Measurements from ENCODE around the gene SKA1.
"Not testable (repeated sequence)": the region's sequence is repeated elsewhere in the genome, so short reads cannot be mapped to it uniquely, and the experiment has no call there.

Gene SKA1

GRCh38 chr18:50395093-50395492, 20.2 kb downstream of the SKA1 start:
- DNase-seq (ENCODE audit: low spot score), result no peak

GRCh38 chr18:50396005-50396660, 21.3 kb downstream of the SKA1 start:
- no peak for DNase-seq (ENCODE audit: low spot score)

GRCh38 chr18:50397023-50397422, 22.2 kb downstream of the SKA1 start:
- DNase-seq (ENCODE audit: low spot score), result no peak

GRCh38 chr18:50398099-50398498, 23.3 kb downstream of the SKA1 start:
- no peak for DNase-seq (ENCODE audit: low spot score)

GRCh38 chr18:50398947-50399346, 24.1 kb downstream of the SKA1 start:
- no peak for DNase-seq (ENCODE audit: low spot score)

GRCh38 chr18:50399582-50399981, 24.7 kb downstream of the SKA1 start:
- no peak for DNase-seq (ENCODE audit: low spot score)

- DNase-seq (ENCODE audit: low spot score), result not testable (repeated sequence)
These were observed 25.6 kb downstream of the SKA1 start for GRCh38 chr18:50400438-50400837.

GRCh38 chr18:50401295-50401694, 26.4 kb downstream of the SKA1 start:
- DNase-seq (ENCODE audit: low spot score), result no peak

- peak; percentile 44 for DNase-seq (ENCODE audit: low spot score)
These were observed 27.0 kb downstream of the SKA1 start for GRCh38 chr18:50401888-50402287.

- not testable (repeated sequence) for DNase-seq (ENCODE audit: low spot score)
These were observed 30.1 kb downstream of the SKA1 start for GRCh38 chr18:50404752-50405581.

- DNase-seq (ENCODE audit: low spot score), result no peak
These were observed 30.9 kb downstream of the SKA1 start for GRCh38 chr18:50405582-50406271.

- no peak for DNase-seq (ENCODE audit: low spot score)
These were observed 34.4 kb downstream of the SKA1 start for GRCh38 chr18:50409236-50409635.

GRCh38 chr18:50410008-50410407, 35.2 kb downstream of the SKA1 start:
- no peak for DNase-seq (ENCODE audit: low spot score)

GRCh38 chr18:50410894-50411293, 36.0 kb downstream of the SKA1 start:
- peak; percentile 66 for DNase-seq (ENCODE audit: low spot score)

- not testable (repeated sequence) for DNase-seq (ENCODE audit: low spot score)
These were observed 42.0 kb downstream of the SKA1 start for GRCh38 chr18:50416832-50417231.

GRCh38 chr18:50417705-50418104, 42.9 kb downstream of the SKA1 start:
- not testable (repeated sequence) for DNase-seq (ENCODE audit: low spot score)

GRCh38 chr18:50418650-50419049, 43.8 kb downstream of the SKA1 start:
- no peak for DNase-seq (ENCODE audit: low spot score)

- DNase-seq (ENCODE audit: low spot score), result no peak
These were observed 47.5 kb downstream of the SKA1 start for GRCh38 chr18:50422286-50422898.

- DNase-seq (ENCODE audit: low spot score), result no peak
These were observed 50.2 kb downstream of the SKA1 start for GRCh38 chr18:50424877-50425690.

- DNase-seq (ENCODE audit: low spot score), result no peak
These were observed 53.0 kb downstream of the SKA1 start for GRCh38 chr18:50427896-50428295.

- DNase-seq (ENCODE audit: low spot score), result no peak
These were observed 53.8 kb downstream of the SKA1 start for GRCh38 chr18:50428531-50429206.
